IMR-90 (cell line): ENCODE results near the gene DGKD. TPM values are rescaled to one million over a fixed set of nuclear protein-coding genes. Genes with fewer than 3 reads are reported as not detected.

Source experiments
- ATAC-seq: fragments of 200-7000 bp; cut with Tn5 transposase; 2 replicates; pipeline ENCODE4 v1.9.1; 2020; ENCODE audit warnings: low read depth, mild to moderate bottlenecking, moderate library complexity
- BruUV-seq: library from RNA; stranded (reverse); fragments of 400-500 nt; replicated peaks from 2 replicates; lab custom pipeline; 2021; lab: Mats Ljungman, UMichigan
- CTCF ChIA-PET: fragments of 300-600 bp; formaldehyde crosslinking; extraction: SDS; loops from one replicate; lab custom pipeline; 2021; ENCODE audit warnings: antibody characterized with exemption; lab: Yijun Ruan, JAX
- POLR2A ChIA-PET: fragments of 300-600 bp; sonication (Branson Sonifier 250); formaldehyde crosslinking; loops from one replicate; lab custom pipeline; 2022; ENCODE audit warnings: antibody characterized with exemption; ENCODE audit not compliant: unreplicated experiment; lab: Charles Lee
- DNase-seq: peaks from one replicate; pipeline ENCODE4 v3.0.0; 2013
- H2AFZ ChIP-seq: replicated peaks from 2 replicates; pipeline ENCODE3; 2013; ENCODE audit warnings: low read length, mild to moderate bottlenecking; ENCODE audit not compliant: poor library complexity
- H2AK5ac ChIP-seq: 2 replicates; pipeline ENCODE4 v1.6.1; 2013; ENCODE audit warnings: low read depth, low read length, inconsistent platforms
- H2AK9ac ChIP-seq: replicated peaks from 2 replicates; pipeline ENCODE3; 2013; ENCODE audit warnings: mild to moderate bottlenecking, low read depth, low read length, moderate library complexity; ENCODE audit not compliant: poor library complexity
- H2BK120ac ChIP-seq: 2 replicates; pipeline ENCODE4 v1.6.1; 2013; ENCODE audit warnings: low read depth, low read length, inconsistent platforms
- H2BK15ac ChIP-seq: 3 replicates; pipeline ENCODE4 v1.6.1; 2013; ENCODE audit warnings: low read depth, low read length, inconsistent platforms
- H2BK20ac ChIP-seq: 2 replicates; pipeline ENCODE4 v1.6.1; 2013; ENCODE audit warnings: low read depth, mild to moderate bottlenecking, inconsistent platforms, low read length, moderate library complexity
- H2BK5ac ChIP-seq: 2 replicates; pipeline ENCODE4 v1.6.1; 2013; ENCODE audit warnings: mild to moderate bottlenecking, low read depth, low read length, inconsistent platforms; ENCODE audit not compliant: poor library complexity, severe bottlenecking
- H3K14ac ChIP-seq: replicated peaks from 2 replicates; pipeline ENCODE4 v1.6.1; 2013; ENCODE audit warnings: low read depth, low read length, inconsistent platforms
- H3K18ac ChIP-seq: 2 replicates; pipeline ENCODE4 v1.6.1; 2013; ENCODE audit warnings: low read depth, low read length, control low read depth
- H3K23ac ChIP-seq: 2 replicates; pipeline ENCODE4 v1.6.1; 2013; ENCODE audit warnings: low read depth, low read length, inconsistent platforms
- H3K27ac ChIP-seq: 2 replicates; pipeline ENCODE4 v1.5.1; 2013; ENCODE audit warnings: mild to moderate bottlenecking, control low read depth, low read length; ENCODE audit not compliant: insufficient read depth
- H3K27me3 ChIP-seq: 2 replicates; pipeline ENCODE4 v1.6.1; 2013; ENCODE audit warnings: low read length; ENCODE audit not compliant: control insufficient read depth, insufficient read depth
- H3K36me3 ChIP-seq: 2 replicates; pipeline ENCODE4 v1.6.1; 2013; ENCODE audit warnings: low read length, mixed read lengths; ENCODE audit not compliant: control insufficient read depth, insufficient read depth
- H3K4ac ChIP-seq: 2 replicates; pipeline ENCODE4 v1.6.1; 2013; ENCODE audit warnings: low read depth, low read length, inconsistent platforms
- H3K4me1 ChIP-seq: 2 replicates; pipeline ENCODE4 v1.6.1; 2013; ENCODE audit warnings: low read length, mixed read lengths; ENCODE audit not compliant: control insufficient read depth, insufficient read depth
- H3K4me2 ChIP-seq: 2 replicates; pipeline ENCODE4 v1.6.1; 2013; ENCODE audit warnings: low read depth, mild to moderate bottlenecking, control low read depth, low read length, moderate library complexity
- H3K4me3 ChIP-seq: 2 replicates; pipeline ENCODE4 v1.5.1; 2013; ENCODE audit warnings: low read depth, mild to moderate bottlenecking, control low read depth, low read length, moderate library complexity; ENCODE audit not compliant: insufficient read depth
- H3K56ac ChIP-seq: 2 replicates; pipeline ENCODE4 v1.6.1; 2013; ENCODE audit warnings: low read length, inconsistent platforms; ENCODE audit not compliant: insufficient read depth; ENCODE audit errors: extremely low read depth
- H3K79me1 ChIP-seq, 2 experiments: 2 replicates each; pipeline ENCODE4 v1.6.1; 2013; ENCODE audit warnings: low read length in 2 of 2, inconsistent platforms in 1 of 2, low read depth in 1 of 2
- H3K9ac ChIP-seq: 2 replicates; pipeline ENCODE4 v1.6.1; 2013; ENCODE audit warnings: low read depth, low read length, control low read depth
- H3K9me1 ChIP-seq: 2 replicates; pipeline ENCODE4 v1.6.1; 2013; ENCODE audit warnings: low read length, inconsistent platforms; ENCODE audit not compliant: insufficient read depth
- H3K9me3 ChIP-seq: 2 replicates; pipeline ENCODE4 v1.6.1; 2013; ENCODE audit warnings: low read length; ENCODE audit not compliant: control insufficient read depth, insufficient read depth
- H4K20me1 ChIP-seq: 2 replicates; pipeline ENCODE4 v1.6.1; 2013; ENCODE audit warnings: low read length, inconsistent platforms; ENCODE audit not compliant: insufficient read depth
- H4K5ac ChIP-seq: 2 replicates; pipeline ENCODE4 v1.6.1; 2013; ENCODE audit warnings: mild to moderate bottlenecking, low read depth, low read length, control low read depth
- H4K8ac ChIP-seq, 2 experiments: 2 replicates each; pipeline ENCODE4 v1.6.1; 2013; ENCODE audit warnings: low read depth in 2 of 2, low read length in 2 of 2, control low read depth in 1 of 2, inconsistent platforms in 1 of 2
- H4K91ac ChIP-seq: 2 replicates; pipeline ENCODE4 v1.6.1; 2013; ENCODE audit warnings: low read depth, low read length, inconsistent platforms; ENCODE audit not compliant: insufficient read depth
- CHD1 ChIP-seq: IDR thresholded peaks from 2 replicates; pipeline ENCODE4 v1.6.1; 2012; ENCODE audit warnings: low read depth, low read length, improper control_type of control experiment
- NFE2L2 ChIP-seq: fragments of 150-350 bp; IDR thresholded peaks from 2 replicates; pipeline ENCODE4 v1.6.1; 2016; ENCODE audit warnings: low read depth, mild to moderate bottlenecking, low read length
- RCOR1 ChIP-seq: IDR thresholded peaks from 2 replicates; pipeline ENCODE4 v1.6.1; 2012; ENCODE audit warnings: mild to moderate bottlenecking, low read length, improper control_type of control experiment; ENCODE audit not compliant: insufficient replicate concordance
- WGBS, 2 experiments: methylation state at CpG; one replicate each; pipeline versions ENCODE4 v1.1.5 to v1.1.7; 2013; ENCODE audit warnings: missing lambda C conversion rate in 2 of 2; ENCODE audit not compliant: insufficient read length in 1 of 2; ENCODE audit errors: extremely low coverage in 2 of 2; 5-methylcytosine and 5-hydroxymethylcytosine counted together
- dilution Hi-C: fragments of 300-500 bp; cut with HindIII; formaldehyde crosslinking; loops from one replicate; pipeline ENCODE4 v1.14.3; 2018; ENCODE audit warnings: low sequenced_read_pairs; ENCODE audit not compliant: unreplicated experiment
- in situ Hi-C: fragments of 300-500 bp; cut with MboI; formaldehyde crosslinking; loops from 3 replicates; pipeline ENCODE4 v1.14.3; 2019; ENCODE audit warnings: low sequenced_read_pairs, inconsistent platforms, mixed read lengths
- intact Hi-C: fragments of 100-400 bp; cut with micrococcal nuclease; formaldehyde crosslinking; loops from 2 replicates; pipeline ENCODE4 v1.10.0; 2022
- polyA plus RNA-seq, 3 experiments: library from polyadenylated mRNA; depleted of rRNA; stranded (reverse); fragments of >200 nt; gene quantifications; 2 replicates each; pipeline ENCODE4 v1.2.3, GENCODE V29; 2012; ENCODE audit warnings: low replicate concordance in 1 of 3
- total RNA-seq: library from RNA; depleted of rRNA; stranded (reverse); fragments of >200 nt; gene quantifications from 2 replicates; pipeline ENCODE4 v1.2.3, GENCODE V29; 2012
- TF ChIP-seq, protein P1 (sequence below): fragments of 150-350 bp; IDR thresholded peaks from 2 replicates; pipeline ENCODE4 v1.6.1; 2017; ENCODE audit warnings: mild to moderate bottlenecking, antibody characterized with exemption, low read length, low read depth

Gene DGKD
- total and polyA plus RNA-seq, 2 of the 4 experiments (the other 2 are of a cell fraction), result 6.5 to 10.1 TPM

GRCh38 chr2:233422649-233423551 is 68.6 kb downstream of the DGKD start (continued):
- TF ChIP-seq RCOR1, result no peak
- TF ChIP-seq NFE2L2, result no peak

DNA sequence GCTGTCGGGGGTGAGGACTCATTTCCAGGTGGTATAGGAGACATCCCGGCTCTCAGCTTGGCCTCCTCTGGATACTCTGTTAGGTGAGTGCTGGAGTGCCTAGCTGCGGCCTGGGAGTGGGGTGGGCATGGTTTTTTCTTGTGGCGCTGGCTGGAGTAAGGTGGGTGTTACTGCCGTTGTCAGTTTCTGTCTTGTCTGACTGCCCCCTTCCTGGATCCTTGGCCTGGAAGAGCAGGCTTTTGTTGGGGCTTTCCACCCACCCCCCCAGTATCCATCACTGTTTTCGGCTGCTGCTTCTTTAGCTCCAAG is 69.2 kb downstream of the DGKD start:
- dilution Hi-C loops, result no loop called here
- no peak overlapping the region for H3K27ac ChIP-seq

More for the DNA sequence above, 69.2 kb downstream of the DGKD start:
- H4K91ac ChIP-seq, result no peak overlapping the region
- no peak overlapping the region for H2BK15ac ChIP-seq
- intact Hi-C loops (no loop called here), in situ Hi-C loops (no loop called here)
- BruUV-seq, result no TSS peak
- peaks cover 35 to 73% of the 10 kb centered on the region in 2 experiments for H3K79me1 ChIP-seq
- no peak overlapping the region for H3K14ac ChIP-seq
- peaks cover 22% of the 10 kb centered on the region for H3K4me1 ChIP-seq
- no peak overlapping the region; the same call in 1 of the 2 replicates for H2BK20ac ChIP-seq
- H2AK9ac ChIP-seq, result no peak overlapping the region
- H3K23ac ChIP-seq, result no peak overlapping the region
- H3K18ac ChIP-seq, result no peak overlapping the region
- 0 out of 2 replicates have a peak overlapping the region, but pooled peaks have one; percentile 45 for H2AK5ac ChIP-seq
- H3K56ac ChIP-seq, result no peak overlapping the region
- no peak overlapping the region for H2AFZ ChIP-seq
- no peak for ATAC-seq
- no peak overlapping the region for H2BK5ac ChIP-seq
- POLR2A ChIA-PET, result no interaction called here
- CTCF ChIA-PET, result no interaction called here
- no peak overlapping the region for H3K4ac ChIP-seq
- no peak overlapping the region for H4K8ac ChIP-seq
- no peak overlapping the region for H3K4me3 ChIP-seq
- H3K36me3 ChIP-seq, result 0 out of 2 replicates have a peak, but pooled peaks cover 2% of the 10 kb centered on the region
- no peak overlapping the region for H4K5ac ChIP-seq
- no peak overlapping the region for H2BK120ac ChIP-seq
- peaks cover 19% of the 10 kb centered on the region for H3K9me1 ChIP-seq
- H3K9me3 ChIP-seq, result peaks cover 9% of the 10 kb centered on the region
- H3K4me2 ChIP-seq, result no peak overlapping the region
- DNase-seq, result no peak
- no peaks in the 10 kb centered on the region for H3K27me3 ChIP-seq
- whole genome bisulfite sequencing, 2 experiments, result no CpG with 5 or more reads among the region's 6 CpGs
- H3K9ac ChIP-seq, result no peak overlapping the region
- H4K20me1 ChIP-seq, result no peaks in the 10 kb centered on the region
- TF ChIP-seq, protein P1, sequence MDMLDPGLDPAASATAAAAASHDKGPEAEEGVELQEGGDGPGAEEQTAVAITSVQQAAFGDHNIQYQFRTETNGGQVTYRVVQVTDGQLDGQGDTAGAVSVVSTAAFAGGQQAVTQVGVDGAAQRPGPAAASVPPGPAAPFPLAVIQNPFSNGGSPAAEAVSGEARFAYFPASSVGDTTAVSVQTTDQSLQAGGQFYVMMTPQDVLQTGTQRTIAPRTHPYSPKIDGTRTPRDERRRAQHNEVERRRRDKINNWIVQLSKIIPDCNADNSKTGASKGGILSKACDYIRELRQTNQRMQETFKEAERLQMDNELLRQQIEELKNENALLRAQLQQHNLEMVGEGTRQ, result no peak
- TF ChIP-seq CHD1, result no peak
